ENCODE results near the gene FIGNL2. TPM values are rescaled to one million over a fixed set of nuclear protein-coding genes. Genes with fewer than 3 reads are reported as not detected.

The FIGNL2 gene
- total RNA-seq, 1 experiment from 2014 or later, result 0.27 TPM

DNA sequence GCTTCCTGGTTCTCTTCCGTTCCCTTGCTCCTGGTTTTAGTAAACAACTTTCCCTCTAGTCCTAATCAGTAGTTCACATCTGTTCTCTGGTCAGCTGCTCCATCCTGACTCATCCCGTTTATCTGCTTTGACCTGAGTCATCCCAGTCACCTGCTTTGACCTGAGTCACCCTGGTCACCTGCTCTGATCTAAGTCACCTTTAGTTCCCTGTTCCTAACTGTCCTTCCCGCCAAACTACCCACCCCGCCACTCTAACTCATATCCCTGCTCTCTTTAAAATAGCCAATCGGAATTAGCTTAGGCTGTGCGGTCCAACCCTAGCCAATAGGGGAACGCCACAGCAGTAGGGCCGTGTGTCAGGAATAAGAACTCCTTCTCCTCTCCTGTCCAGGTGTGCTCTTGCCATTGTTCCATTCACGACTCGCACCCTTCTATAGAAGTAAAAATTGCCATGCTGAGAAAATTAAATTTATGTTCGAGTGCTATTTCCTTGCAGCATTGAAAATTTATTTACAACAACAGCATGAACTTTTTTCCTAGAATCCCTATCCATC lies 36.2 kb upstream of the FIGNL2 start (continued):
- TF ChIP-seq, protein P1, sequence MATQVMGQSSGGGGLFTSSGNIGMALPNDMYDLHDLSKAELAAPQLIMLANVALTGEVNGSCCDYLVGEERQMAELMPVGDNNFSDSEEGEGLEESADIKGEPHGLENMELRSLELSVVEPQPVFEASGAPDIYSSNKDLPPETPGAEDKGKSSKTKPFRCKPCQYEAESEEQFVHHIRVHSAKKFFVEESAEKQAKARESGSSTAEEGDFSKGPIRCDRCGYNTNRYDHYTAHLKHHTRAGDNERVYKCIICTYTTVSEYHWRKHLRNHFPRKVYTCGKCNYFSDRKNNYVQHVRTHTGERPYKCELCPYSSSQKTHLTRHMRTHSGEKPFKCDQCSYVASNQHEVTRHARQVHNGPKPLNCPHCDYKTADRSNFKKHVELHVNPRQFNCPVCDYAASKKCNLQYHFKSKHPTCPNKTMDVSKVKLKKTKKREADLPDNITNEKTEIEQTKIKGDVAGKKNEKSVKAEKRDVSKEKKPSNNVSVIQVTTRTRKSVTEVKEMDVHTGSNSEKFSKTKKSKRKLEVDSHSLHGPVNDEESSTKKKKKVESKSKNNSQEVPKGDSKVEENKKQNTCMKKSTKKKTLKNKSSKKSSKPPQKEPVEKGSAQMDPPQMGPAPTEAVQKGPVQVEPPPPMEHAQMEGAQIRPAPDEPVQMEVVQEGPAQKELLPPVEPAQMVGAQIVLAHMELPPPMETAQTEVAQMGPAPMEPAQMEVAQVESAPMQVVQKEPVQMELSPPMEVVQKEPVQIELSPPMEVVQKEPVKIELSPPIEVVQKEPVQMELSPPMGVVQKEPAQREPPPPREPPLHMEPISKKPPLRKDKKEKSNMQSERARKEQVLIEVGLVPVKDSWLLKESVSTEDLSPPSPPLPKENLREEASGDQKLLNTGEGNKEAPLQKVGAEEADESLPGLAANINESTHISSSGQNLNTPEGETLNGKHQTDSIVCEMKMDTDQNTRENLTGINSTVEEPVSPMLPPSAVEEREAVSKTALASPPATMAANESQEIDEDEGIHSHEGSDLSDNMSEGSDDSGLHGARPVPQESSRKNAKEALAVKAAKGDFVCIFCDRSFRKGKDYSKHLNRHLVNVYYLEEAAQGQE (IDR thresholded peaks at IDR 0.05; ENCODE audit: low read depth), result no peak

DNA sequence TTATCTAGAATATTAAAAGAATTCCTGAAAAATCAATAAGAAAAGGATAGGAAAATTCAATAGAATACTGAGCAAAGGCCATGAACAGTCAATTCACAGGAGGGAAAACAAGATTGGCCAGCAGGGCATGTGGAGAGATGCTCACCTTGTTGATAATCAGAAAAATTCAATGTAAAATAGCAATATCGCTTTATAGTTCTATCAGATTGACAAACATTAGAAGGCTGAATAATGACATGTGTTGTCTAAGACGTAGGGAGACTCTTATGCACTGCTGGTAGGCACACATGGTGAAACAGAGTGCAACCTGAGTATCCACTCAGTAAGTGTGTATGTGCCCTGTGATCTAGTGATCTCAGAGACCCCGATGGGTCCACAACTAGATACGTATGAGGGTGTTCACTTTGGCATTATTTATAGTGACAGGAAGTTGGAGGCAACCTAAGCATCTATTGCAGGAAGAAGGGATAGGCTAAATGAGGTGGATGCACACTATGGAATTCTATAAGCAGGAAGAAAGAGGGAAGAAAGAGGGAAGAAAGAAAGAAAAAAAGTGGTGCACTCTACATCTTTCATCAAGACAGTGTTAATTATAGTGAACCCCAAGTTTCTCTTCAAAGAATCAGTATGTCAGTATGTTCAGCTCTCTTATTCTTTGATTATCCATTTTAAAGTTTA lies 35.6 kb upstream of the FIGNL2 start:
- RAD21 ChIA-PET (ENCODE audit: low non-redundant PET in 1 of 2, low total read pairs in 2 of 2, uncharacterized antibody in 2 of 2, unreplicated experiment in 2 of 2), result no interaction called here
- H3K79me2 ChIP-seq (ENCODE audit: insufficient read depth, low read length), result no peaks in the 10 kb centered on the region
- no peak overlapping the region for H3K4me3 ChIP-seq (replicated peaks in 1 of 2; ENCODE audit: low read depth in 1 of 2, low read length in 2 of 2)
- POLR2A ChIA-PET, result no interaction called here
- no peaks in the 10 kb centered on the region for H3K9me3 ChIP-seq (ENCODE audit: control insufficient read depth in 1 of 2, insufficient read depth in 1 of 2, low read depth in 1 of 2, low read length in 2 of 2)
- no TSS peak for BruUV-seq (replicated peaks)
- no peaks in the 10 kb centered on the region for H3K36me3 ChIP-seq (ENCODE audit: control insufficient read depth in 1 of 2, insufficient read depth in 2 of 2, low read length in 2 of 2)
- H3K9ac ChIP-seq (ENCODE audit: low read length), result no peak overlapping the region
- peaks cover 0 to 16% of the 10 kb centered on the region in 2 experiments; a peak in 1 of 4 replicates for H3K4me1 ChIP-seq (ENCODE audit: control insufficient read depth in 1 of 2, insufficient read depth in 2 of 2, low read length in 2 of 2)
- intact Hi-C loops (cut with micrococcal nuclease), result no loop called here
- H3K27ac ChIP-seq (ENCODE audit: low read depth, low read length), result no peak overlapping the region
- no peaks in the 10 kb centered on the region for H3K27me3 ChIP-seq (ENCODE audit: insufficient read depth, low read length)
- DNase-seq (ENCODE audit: low read depth, low spot score) (no peak), ATAC-seq (no peak)
- CTCF ChIA-PET, result no interaction called here
- peak overlapping the region; percentile 13 for H2AFZ ChIP-seq (ENCODE audit: low read depth, low read length, poor library complexity, severe bottlenecking)
- no peaks in the 10 kb centered on the region for H4K20me1 ChIP-seq (ENCODE audit: insufficient read depth)
- no peak overlapping the region; the same call in 1 of the 2 replicates for H3K4me2 ChIP-seq (ENCODE audit: low read length)
- TF ChIP-seq ZNF274 (IDR thresholded peaks at IDR 0.05; ENCODE audit: low read depth, low read length) (no peak), YY1 (IDR thresholded peaks at IDR 0.05; ENCODE audit: extremely low read depth, insufficient replicate concordance, low read depth, low read length) (no peak), ZBTB33 (IDR thresholded peaks at IDR 0.05; ENCODE audit: extremely low read depth, insufficient replicate concordance, low read length) (no peak), SP1 (IDR thresholded peaks at IDR 0.05; ENCODE audit: low read depth) (no peak), CTCF (IDR thresholded peaks at IDR 0.05 in 2 of 3, conservative IDR thresholded peaks at IDR 0.05 in 1 of 3; ENCODE audit: borderline replicate concordance in 1 of 3, insufficient read depth in 1 of 3, low read depth in 2 of 3, low read length in 2 of 3) (no peak), FOSL1 (IDR thresholded peaks at IDR 0.05; ENCODE audit: low read depth) (no peak), SRF (IDR thresholded peaks at IDR 0.05; ENCODE audit: low read depth) (no peak), CBX3 (IDR thresholded peaks at IDR 0.05; ENCODE audit: low read depth) (no peak)
- no peaks in the 10 kb centered on the region for H3K9me2 ChIP-seq (ENCODE audit: insufficient read depth)
